Mucosa of descending colon (tissue), 3 donors: Measurements from ENCODE around the gene CCDC12. TPM values are rescaled to one million over a fixed set of nuclear protein-coding genes. Genes with fewer than 3 reads are reported as not detected.

ENCODE experiments used
- ATAC-seq: fragments of 200-7000 bp; cut with Tn5 transposase; one replicate; pipeline ENCODE4 v1.9.1; 2020; ENCODE audit warnings: mild to moderate bottlenecking, moderate library complexity
- DNase-seq, 3 donors: peaks; one replicate each; pipeline ENCODE4 v3.0.0-alpha.2; 2020
- H3K36me3 ChIP-seq: fragments of 200-600 bp; one replicate; pipeline ENCODE4 v1.8.0; 2021; ENCODE audit warnings: low read depth, mild to moderate bottlenecking
- H3K4me1 ChIP-seq: fragments of 200-600 bp; one replicate; pipeline ENCODE4 v1.8.0; 2021; ENCODE audit warnings: low read depth, mild to moderate bottlenecking
- H3K4me3 ChIP-seq: fragments of 200-600 bp; one replicate; pipeline ENCODE4 v1.8.0; 2021; ENCODE audit warnings: mild to moderate bottlenecking
- H3K9me3 ChIP-seq: fragments of 200-600 bp; one replicate; pipeline ENCODE4 v1.8.0; 2021; ENCODE audit warnings: mild to moderate bottlenecking
- CTCF ChIP-seq: fragments of 200-600 bp; IDR thresholded peaks from one replicate; pipeline ENCODE4 v1.8.0; 2022; ENCODE audit warnings: antibody characterized with exemption, mild to moderate bottlenecking
- intact Hi-C, 2 donors: fragments of 100-400 bp; cut with DNase I in 1 of 2; cut with micrococcal nuclease in 1 of 2; formaldehyde crosslinking; loops; one replicate each; pipeline versions ENCODE4 v1.11.0 to v1.11.1; 2022; cut with DNase I, micrococcal nuclease
- total RNA-seq, 3 donors: library from RNA; stranded (reverse); fragmentation: NEBNext Ultra II Directional in 2 of 3; extraction: Animal tissue kit (Norgen Biotek cat#: 25700) in 2 of 3; gene quantifications; one replicate each; pipeline versions ENCODE4 v1.2.1 to v1.2.4, GENCODE V29; 2021 to 2023
- donor health status: DM: no; HTN: no; CAD: no; lungs with moderate emphysema.
- donor health status: DM: no; HTN: no; CAD: no.
- donor health status: DM: no; HTN: yes; CAD: no.

The CCDC12 gene
- total RNA-seq, 3 donors from 2014 or later: 40.7 to 59.2 (median 45.0) TPM

- ATAC-seq (no peak), DNase-seq (peak in 1 of 3 donors; percentile 44)
- intact Hi-C loops: no loop called here
- H3K36me3 ChIP-seq: no peaks in the 10 kb centered on the region
- peaks cover 47% of the 10 kb centered on the region for H3K4me1 ChIP-seq
- no peaks in the 10 kb centered on the region for H3K9me3 ChIP-seq
- no peak for TF ChIP-seq CTCF
- H3K4me3 ChIP-seq: no peak overlapping the region
These were observed 8.3 kb upstream of the CCDC12 start for GRCh38 chr3:46984591-46985459.

- no peaks in the 10 kb centered on the region for H3K36me3 ChIP-seq
- intact Hi-C loops: no loop called here
- peaks cover 51% of the 10 kb centered on the region for H3K4me1 ChIP-seq
- no peak overlapping the region for H3K4me3 ChIP-seq
- H3K9me3 ChIP-seq: no peaks in the 10 kb centered on the region
- ATAC-seq: no peak
- TF ChIP-seq CTCF: no peak
- DNase-seq: peak in 1 of 3 donors; percentile 41
These were observed 6.0 kb upstream of the CCDC12 start for GRCh38 chr3:46982546-46982945.

GRCh38 chr3:46981932-46982471 lies 5.5 kb upstream of the CCDC12 start:
- TF ChIP-seq CTCF: no peak
- peak; percentile 69 to 82 (median 78) for DNase-seq
- Histone ChIP-seq H3K4me1 (peaks cover 51% of the 10 kb centered on the region), H3K36me3 (no peaks in the 10 kb centered on the region), H3K4me3 (no peak overlapping the region), H3K9me3 (no peaks in the 10 kb centered on the region)
- intact Hi-C loops: no loop called here
- ATAC-seq: peak; percentile 39

GRCh38 chr3:46979958-46980497 lies 3.5 kb upstream of the CCDC12 start:
- Histone ChIP-seq H3K4me3 (peak overlapping the region; percentile 44), H3K36me3 (no peaks in the 10 kb centered on the region), H3K9me3 (no peaks in the 10 kb centered on the region), H3K4me1 (peaks cover 44% of the 10 kb centered on the region)
- intact Hi-C loops: no loop called here
- ATAC-seq (no peak), DNase-seq (peak; percentile 69 to 77 (median 69))
- TF ChIP-seq CTCF: no peak

- Histone ChIP-seq H3K36me3 (no peaks in the 10 kb centered on the region), H3K4me1 (peaks cover 52% of the 10 kb centered on the region), H3K9me3 (no peaks in the 10 kb centered on the region), H3K4me3 (peak within 1 kb of the TSS; percentile 44)
- intact Hi-C loops: no loop called here
- ATAC-seq (peak; percentile 80), DNase-seq (peak; percentile 97 to 99 (median 99))
- no peak for TF ChIP-seq CTCF
These were observed 2.7 kb upstream of the CCDC12 start, which contains the start of gene NBEAL2 for GRCh38 chr3:46978985-46979944. Gene NBEAL2, plus strand, starts transcription at chr3:46979666. Its CDS starts 196 bp downstream, at chr3:46979862.
